CD4-positive, alpha-beta T cell treated with Interleukin-6 for 4 hours (primary cell): Measurements from ENCODE around the gene RPTOR.

Experiments
- DNase-seq: peaks from one replicate; pipeline ENCODE4 v3.0.0-alpha.2; 2020; ENCODE audit warnings: mixed read lengths

The RPTOR gene

GRCh38 chr17:80837711-80838110 lies 293.1 kb downstream of the RPTOR start:
- no peak for DNase-seq

GRCh38 chr17:80838311-80839025 lies 293.8 kb downstream of the RPTOR start:
- DNase-seq: no peak

GRCh38 chr17:80839026-80839345 lies 294.3 kb downstream of the RPTOR start:
- no peak for DNase-seq

GRCh38 chr17:80839511-80839941 lies 294.9 kb downstream of the RPTOR start:
- DNase-seq: no peak

- no peak for DNase-seq
Observed at GRCh38 chr17:80839970-80840369, 295.3 kb downstream of the RPTOR start.

DNA sequence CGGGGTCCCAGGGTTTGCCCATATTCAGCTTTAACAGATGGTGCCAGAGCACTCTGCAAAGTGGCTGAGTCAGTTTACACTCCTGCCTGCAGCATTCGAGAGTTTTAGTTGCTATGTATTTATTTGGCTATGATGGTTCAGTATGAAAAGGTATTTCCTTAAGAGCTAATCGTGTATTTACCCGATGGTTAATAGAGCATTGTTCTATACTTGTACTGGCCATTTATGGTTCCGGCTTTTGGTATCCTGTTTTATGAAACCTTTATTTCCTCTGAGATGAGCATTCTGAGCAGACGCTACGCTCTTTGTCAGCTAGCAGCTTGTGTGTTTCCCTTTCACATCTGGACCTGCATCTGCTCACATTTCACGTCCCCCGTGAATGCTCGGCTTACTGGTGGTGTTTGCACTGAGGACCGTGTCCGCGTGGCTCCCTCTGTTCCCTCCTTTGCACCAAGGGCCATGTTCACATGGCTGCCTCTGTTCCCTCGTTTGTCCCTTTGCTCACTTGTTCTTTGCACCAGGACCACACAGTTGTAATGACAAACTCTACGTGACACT lies 297.9 kb downstream of the RPTOR start:
- no peak for DNase-seq

DNA sequence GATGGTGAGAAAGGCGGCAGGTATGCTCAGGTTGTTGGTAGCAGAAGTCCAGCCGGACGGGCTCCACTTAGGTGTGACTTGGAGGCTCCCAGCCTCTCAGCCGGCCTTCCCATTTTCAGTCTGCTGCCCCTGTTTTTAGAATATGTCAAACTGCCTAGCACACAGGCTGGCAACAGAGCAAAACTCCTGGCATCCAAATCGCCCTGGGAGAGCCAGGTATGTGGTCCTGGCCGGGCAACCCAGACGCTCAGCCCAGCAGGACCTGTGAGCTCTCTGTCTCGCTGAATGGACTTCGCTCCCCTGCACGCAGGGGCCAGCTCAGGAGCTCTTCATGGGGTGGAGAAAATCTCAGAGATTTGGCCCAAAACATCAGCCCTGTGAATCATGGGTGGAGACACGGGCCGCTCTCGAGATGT lies 299.1 kb downstream of the RPTOR start:
- DNase-seq: no peak

DNA sequence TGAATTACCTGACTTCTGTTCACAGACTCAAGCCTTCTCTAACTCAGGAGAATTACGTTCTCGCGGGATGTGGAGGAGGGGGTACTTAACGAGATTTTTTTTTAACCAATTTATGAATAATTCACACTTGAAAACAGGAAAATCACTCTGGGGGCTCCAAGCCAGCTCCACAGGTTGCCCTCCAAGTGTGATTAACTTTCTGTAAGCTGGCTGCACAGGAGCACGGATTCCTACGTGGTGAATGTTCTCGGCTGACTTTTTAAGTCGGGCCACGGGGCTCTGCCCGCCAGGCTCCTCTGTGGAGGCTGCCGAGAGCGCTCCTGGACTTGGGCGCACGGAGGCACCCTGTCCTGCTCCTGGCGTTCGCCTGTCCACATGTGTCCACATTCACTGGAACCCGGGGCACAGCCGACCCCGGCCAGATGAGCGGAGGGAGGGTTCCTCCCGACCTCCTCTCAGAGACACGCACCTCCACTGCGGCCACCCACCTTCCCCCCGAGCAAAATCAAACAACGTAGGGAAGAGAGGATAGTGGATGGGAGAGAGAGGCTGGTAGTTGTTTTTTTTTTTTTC lies 299.9 kb downstream of the RPTOR start:
- DNase-seq: no peak

DNA sequence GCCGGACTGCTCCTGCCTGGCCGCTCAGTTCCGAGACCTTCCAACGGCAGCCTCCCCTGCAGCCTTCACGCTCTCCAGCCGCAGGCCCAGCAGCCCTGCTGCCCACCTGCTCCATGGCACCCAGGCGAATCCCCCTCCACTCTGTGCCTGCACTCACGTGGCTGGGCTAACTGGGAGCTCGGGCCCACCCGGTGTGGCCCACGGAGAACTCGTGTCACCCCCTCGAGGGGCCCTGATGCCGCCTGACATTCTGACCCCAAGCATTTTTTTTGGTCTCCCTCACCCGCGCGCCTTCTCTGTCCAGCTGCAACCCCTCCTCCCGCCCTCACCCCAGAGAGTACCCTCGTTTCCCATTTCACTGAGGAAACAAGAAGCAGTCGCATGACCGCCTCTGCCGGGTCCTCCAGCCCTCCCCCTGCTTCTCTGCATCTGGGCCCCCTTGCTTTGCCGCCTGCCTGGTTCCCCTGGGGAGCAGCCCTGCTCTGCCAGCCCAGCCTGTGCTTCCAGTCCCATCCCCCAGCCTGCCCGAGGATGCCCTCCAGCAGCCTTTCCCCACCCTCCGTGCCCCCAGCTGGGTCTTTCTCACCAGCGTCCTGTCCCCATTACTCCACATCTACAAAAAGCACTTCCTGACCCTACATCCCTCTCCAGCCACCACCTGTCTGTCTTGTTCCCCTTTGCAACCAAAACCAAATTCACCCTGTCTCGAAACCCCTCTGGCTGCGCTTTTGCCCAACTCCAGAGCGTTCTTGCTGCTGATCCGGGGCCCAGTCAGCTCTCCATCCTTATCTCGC lies 300.6 kb downstream of the RPTOR start:
- DNase-seq: no peak

DNA sequence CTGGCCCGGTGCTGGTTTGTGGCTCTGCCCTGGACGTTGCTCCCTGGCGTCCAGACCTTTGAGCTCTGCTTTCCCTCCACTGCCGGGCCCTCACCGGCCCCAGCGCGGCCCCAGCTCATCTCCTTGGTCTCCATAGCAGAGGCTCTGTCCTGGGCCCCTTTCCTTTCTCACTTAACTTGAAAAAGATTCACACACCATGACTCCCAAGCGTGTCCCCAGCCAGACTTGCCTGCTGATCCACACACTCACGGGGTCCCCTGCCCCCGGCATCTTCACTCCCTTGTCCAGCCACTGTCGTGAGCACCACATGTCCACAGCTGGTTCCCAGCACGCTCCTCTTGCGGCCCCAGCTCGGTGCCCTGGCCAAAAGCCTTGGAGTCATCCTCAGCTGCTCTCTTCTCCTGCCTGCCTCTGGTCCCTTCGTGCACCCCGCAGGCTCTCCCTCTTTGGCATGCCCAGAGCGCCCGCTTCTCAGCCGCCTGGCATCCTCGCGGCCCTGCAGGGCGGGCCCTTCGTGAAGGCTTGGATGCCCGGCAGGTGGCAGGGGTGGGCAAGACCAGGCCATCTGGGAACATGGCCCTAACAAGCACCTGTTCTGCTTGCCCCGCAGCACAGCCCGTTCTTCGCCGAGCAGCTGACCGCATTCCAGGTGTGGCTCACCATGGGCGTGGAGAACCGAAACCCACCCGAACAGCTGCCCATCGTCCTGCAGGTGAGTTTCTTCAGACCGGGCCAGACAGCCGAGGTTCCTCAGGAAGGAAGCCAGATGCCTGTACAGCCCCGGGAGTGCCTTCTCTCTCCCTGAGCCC lies 301.4 kb downstream of the RPTOR start:
- no peak for DNase-seq

GRCh38 chr17:80846932-80847331 lies 302.3 kb downstream of the RPTOR start:
- DNase-seq: no peak

DNA sequence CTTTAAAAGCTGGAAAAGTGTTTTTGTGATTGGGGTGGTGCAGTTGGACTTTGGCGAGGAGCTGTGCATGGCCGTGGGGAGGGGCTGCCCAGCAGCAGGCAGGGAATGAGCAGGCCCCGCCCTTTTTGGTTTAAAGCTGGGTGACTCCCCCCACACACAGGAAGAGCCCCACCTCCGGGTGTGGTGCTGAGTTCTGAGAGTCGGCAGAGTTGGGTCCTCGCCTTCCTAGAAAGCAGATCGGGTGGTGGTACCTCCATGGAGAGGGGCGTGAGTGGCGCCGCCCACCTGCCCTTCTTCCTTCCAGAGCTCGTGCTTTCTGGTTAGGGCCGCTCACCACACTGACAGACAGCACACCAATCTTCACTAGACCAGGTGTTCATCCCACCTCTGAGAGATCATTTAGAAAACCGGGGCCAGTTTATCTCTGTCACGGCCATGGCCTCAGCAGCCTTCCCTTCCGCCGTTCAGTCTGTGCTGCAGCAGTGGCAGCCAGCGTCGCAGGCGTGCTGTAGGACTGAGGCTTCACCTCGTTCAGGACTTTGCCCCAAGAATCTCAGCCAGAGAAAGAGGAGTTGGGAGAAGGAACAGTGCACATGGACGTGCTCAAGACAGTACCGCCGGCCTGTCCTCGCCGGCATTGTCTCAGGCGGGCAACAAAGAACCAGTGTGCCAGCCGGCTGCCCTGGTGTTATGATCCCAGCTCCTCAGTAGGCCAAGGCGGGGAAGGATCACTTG lies 303.0 kb downstream of the RPTOR start:
- DNase-seq: peak; percentile 78

DNA sequence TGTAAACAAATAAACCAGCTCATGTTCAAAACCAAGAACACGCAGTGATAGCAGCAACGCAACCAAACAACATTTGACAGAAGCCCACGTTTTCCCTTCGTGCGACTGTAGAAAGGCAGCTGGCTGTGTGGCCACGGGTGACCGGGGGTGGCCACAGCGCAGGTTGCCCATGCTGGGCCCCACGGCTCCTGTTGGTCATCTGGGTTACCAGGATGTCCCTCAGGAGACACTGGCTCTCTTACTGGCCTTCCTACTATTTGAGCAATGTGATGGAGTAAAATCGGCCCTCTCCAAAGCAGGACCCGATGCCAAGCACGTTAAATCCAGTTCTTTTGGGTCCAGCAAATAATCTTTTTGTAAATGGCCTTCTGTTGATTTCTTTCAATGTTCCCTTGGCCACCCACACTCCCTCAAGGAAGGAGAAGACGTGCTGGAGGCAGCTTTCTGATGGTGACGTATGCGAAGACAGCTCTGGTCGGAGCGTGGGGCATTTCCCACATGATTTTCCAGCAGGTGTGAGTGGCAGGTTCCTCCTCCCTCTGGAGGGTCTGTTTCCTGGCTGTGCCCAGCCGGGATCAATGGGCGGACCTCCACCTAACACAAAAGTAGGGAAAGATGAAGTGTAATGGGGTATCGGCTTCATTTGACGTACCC lies 303.9 kb downstream of the RPTOR start:
- no peak for DNase-seq

DNA sequence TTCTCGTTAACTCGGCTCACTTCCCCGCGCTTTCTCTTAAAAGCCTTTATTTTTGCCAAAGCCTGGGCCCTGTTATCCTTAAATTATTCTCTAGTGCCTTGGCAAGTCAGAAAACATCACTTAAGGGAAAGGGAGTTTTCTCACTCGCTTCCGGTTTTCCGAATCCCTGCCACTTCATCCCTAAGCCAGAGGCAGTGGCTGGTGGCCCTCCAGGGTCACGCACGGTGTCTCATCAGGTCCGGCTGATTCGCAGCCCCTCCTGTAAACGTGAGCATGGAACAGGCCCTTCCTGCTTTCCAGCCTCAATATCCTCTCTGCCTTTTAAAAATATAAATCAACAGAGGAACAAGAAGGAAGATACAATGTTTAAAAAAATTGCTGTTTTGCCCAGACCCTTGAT lies 304.5 kb downstream of the RPTOR start:
- no peak for DNase-seq

DNA sequence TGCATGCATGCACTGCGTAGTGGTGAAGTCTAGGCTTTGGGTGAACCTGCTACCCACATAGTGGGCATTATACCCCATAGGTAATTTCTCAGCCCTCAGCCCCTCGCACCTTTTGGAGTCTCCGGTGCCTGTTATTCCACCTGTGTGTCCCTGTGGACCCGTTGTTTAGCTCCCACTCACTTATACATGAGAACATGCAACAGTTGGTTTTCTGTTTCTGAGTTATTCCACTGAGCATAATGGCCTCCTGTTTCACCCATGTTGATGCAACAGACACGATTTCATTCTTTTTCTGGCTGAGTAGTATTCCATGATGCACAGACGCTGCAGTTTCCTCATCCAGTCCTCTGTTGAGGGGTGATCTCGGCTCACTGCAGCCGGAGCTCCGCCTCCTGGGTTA lies 305.5 kb downstream of the RPTOR start:
- DNase-seq: no peak

- DNase-seq: no peak
Observed at GRCh38 chr17:80850817-80851216, 306.2 kb downstream of the RPTOR start.

GRCh38 chr17:80851277-80851925 lies 306.8 kb downstream of the RPTOR start:
- no peak for DNase-seq

- DNase-seq: no peak
Observed at GRCh38 chr17:80852476-80853015, 307.9 kb downstream of the RPTOR start.

DNA sequence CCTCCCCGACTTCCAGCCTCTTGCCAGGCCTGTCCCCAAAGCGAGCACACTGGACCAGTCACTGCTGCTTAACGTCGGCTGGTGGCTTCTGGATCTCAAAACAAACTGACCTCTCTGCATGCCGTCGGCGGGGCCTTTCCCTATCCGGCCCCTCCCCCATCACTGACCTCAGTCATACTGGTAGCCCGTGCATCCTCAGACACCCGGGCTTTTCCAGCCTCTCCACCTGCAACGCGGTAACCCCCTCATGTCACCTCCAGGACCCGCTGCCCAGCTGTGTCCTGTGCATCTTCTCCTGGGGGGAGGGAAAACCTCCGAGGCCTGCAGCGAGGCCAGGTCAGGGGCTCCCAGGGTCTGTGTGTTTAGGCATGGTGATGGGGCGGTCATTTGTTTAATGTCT lies 308.4 kb downstream of the RPTOR start:
- no peak for DNase-seq

DNA sequence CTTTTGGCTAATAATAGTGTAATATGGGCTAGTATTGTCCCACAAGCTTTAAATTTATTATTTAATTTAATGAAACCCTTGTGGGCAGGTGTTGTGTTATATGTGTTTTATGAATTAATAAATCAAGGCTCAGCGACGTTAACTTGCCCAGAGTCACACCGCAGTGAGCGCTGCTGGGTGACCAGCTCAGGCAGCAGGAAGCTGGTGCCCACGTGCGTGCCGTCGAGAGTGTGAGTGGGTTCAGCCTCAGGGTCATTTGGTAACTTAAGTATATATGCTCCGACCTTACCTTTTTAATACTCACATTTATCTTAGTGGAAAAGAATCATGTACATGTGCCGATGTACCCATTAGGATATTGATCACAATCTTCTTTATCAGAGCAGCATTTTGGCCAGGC lies 309.6 kb downstream of the RPTOR start:
- DNase-seq: no peak
